DMS79 treated with DMSO at 0.1 percent for 48 hours (cell line): ENCODE data around the gene WNT11.

ENCODE experiments used
- DNase-seq: peaks from one replicate; lab custom pipeline; 2025; lab: John Stamatoyannopoulos, UW

WNT11 gene

DNA sequence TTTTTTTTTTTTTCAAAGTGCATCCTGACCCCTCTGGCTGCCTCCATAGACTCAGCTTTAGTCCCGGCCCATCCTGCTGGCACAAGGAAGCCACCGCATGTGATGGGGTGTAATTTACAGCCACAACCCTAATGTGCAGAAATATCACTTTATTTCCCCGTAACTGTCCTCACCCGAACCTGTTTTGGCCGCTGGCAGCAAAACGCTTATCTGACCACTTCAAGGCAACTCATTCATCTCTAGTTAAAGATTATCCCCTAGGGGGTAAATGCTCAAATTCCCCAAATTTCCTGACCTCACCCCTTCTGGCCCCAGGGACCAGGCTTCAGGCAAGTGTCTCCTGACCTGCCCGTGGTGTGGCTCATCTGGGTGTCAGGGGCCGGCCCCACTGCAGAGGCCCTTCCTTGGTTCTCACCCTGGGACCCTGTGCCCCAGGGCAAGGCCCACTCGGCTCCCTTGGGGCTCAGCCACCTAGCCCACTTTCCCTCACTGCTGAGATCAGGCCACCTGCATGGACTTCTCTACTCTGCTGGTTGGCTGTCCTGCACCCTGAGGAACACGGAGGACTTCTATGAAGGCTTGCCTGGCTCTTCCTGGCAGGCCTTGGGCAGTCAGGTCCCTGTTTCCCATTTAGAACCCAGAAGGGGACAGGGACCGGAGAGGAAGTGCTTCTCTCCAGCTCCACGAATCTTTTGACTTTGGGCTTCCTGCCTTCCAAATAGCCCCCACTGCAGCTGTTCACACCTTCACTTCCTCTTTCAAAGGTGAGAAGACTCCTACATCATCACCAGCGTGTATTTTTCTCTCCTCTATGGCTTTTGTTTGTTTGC, 53.3 kb downstream of the WNT11 start:
- no peak for DNase-seq

DNA sequence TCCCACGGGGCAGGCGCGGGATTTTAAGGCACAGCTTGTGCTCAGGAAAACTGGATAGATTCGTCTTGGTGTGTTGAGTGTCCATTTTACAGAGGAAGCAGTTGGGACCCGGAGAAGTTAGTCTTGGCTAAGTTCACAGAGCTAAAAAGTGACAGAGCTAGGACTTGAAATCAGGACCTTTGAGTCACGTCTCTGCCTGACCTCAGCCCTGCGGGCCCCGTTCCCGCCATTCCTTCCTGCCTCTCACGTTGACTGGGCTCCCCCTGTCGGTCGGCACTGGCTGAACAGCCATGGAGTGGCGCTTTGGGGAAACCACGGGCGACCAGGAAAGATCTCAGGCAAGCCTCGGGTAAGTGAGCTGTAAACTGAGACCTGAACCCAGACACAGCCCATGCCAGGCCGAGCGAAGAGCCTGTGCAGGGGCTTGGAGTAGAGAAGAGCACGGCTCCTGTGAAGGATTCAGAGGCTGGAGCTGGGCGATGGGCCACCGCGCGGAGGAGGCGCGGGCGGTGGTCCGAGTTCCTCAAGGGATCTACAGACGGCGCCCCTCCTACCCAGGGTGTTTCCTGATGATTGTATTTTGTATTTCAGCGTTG, 54.1 kb downstream of the WNT11 start:
- DNase-seq = no peak

DNA sequence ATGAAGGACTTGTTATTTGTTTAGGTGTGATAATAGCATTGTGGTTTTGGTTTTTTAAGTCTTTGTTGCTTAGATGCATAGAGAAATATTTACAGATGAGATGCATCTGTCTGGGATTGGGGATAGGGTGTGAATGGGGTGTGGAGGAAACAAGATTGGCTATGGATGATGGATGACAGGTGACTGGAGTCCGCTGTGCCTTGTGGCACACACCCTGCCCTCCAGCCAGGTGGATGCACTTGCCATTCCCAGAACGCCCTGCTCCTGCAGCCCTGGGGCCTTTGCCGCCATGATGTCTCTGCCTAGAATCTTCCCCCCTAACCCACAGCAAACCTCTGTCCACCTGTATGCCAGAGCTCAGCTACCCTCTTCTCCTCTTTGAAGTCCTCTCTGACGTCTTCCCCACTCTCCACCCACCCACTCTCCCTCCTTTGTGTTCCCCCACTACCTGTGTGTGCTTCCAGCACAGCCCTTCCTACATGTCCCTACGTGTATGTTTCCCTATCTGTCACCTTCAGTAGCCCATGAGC, 54.7 kb downstream of the WNT11 start:
- DNase-seq = peak; percentile 36

DNA sequence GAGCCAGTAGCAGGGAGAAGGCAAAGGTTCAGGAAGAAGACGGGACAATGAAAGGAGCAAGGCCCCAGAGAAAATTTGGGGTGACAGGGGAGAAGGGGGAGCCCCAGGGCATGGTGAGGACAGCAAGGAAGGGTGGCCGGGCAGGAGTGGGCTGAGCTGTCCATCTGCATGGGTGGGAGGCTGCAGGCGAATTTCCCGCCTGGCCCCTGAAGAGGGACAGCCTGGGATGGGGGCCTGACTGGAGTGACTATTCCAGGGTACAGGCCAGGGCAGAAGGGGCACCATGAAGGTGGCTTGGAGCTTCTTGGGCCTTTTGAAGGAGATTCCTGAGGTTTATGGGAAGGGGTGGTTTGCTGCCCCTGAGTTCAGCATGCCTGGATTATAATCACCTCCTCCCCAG, 56.2 kb downstream of the WNT11 start:
- no peak for DNase-seq

DNA sequence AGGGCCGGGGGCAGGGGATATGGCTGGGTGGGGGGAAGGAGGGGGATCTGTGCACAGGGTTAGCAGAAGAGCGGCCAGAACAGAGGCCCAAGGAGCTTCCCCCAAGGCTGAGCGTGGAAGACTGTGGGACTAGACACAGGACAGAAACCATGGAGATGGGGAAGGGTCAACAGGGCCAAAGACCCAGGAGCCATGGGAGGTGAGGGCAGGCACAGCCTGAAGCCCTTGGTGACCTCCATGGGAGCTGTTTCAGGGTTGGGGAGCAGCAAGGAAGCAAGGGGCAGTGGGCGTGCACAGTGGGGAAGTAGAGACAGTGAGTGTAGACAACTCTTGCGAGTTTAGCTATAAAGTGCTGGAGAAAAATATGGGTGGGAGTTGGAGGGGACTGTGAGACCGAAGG, 56.6 kb downstream of the WNT11 start:
- DNase-seq = no peak

DNA sequence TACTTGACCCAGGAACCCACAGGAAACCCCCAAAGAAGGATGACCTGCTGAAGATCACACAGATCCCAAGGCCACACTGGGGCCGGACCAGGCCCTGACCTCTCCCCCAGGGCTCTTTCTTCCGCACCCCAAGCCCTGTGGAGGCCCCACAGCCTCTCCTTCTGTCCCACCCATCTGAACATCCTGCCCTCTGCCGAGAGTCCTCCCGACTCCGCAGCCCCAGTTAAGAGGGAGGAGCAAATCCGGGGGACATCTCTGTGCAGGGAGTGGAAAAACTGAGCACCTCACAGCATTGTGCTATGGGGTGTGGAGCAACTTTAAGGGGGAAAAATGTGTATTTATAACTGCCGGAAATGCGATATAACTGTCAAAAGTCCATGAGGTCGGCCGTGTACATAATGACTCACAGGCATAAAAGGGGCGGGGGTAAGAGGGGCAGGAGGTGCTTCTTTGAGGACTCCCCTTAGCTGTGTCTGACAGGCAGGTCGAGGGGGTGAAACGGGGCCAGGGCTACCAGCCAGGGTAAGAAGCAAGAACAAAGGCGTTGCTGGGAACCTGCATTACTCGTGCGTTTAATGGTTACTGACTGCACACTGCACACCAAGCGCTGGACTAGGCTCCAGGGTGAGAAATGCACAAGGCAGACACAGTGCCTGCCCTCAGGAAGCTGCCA, 57.2 kb downstream of the WNT11 start:
- DNase-seq = no peak

DNA sequence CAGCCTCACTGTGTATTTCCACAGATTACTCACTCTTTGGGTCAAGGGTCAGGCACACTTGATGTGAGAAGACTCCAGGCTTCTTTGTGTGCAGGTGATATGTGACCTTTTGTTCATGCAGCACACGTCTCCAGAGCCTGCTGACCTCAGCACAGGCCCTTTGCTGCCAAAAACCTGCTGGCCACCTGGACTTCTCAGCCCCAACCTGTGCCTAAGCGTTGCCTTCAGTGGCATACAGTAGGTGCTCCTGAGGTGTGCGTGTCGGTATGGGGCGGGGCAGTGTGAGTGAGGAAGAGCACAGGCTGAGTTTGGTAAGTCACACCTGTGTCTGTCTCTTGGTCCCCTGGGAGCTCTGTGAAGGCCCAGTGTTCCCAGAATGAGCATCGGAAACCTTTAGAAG, 58.1 kb downstream of the WNT11 start:
- no peak for DNase-seq

DNA sequence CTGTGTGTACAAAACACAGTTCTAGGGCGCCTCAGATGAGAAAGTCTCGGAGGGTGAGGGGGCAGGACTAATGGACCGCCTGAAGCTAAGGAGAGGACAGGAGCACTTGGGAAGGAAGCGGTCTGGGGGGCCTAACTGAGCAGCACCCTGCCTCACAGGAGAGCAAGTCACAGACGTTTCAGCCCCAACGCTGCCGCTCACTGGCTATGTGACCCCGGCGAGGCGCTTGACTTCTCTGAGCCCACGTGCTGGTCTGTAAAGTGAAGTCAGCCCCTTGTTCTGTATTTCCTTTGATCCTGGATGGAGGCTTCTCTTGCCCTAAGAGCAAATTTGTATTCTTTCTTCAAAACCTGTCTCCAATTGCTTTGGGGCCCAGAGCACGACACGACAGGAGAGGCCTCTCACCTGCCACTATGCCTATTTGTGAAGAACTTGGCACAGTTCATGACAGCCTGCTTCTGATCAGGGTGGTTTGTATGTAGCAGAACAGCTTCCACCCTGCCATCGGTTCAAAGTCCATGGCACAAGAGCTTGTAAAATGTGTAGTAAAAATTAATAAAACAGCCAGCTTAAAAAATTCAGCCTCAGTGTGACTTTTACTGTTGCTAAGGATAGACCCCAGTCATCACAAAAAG, 59.1 kb downstream of the WNT11 start:
- DNase-seq = no peak

DNA sequence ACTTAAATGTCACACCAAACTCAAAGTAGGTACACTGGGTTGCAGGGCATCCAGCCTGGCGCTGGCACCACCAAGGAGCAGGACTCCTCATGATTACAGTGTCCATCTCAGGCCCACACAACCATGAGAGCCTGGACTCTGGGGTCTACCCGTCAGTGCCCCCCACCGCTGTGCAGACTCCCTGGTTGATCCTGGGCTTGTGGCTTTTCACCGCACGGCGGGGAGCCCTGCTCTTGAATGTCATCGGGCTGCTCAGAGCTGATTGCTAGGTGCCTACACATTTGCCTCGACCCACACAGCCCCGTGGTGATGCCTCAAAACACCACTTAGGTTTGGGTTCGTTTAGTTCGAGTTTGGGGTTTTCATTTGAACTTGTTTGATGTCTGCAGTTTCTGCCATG, 63.0 kb downstream of the WNT11 start:
- no peak for DNase-seq

DNA sequence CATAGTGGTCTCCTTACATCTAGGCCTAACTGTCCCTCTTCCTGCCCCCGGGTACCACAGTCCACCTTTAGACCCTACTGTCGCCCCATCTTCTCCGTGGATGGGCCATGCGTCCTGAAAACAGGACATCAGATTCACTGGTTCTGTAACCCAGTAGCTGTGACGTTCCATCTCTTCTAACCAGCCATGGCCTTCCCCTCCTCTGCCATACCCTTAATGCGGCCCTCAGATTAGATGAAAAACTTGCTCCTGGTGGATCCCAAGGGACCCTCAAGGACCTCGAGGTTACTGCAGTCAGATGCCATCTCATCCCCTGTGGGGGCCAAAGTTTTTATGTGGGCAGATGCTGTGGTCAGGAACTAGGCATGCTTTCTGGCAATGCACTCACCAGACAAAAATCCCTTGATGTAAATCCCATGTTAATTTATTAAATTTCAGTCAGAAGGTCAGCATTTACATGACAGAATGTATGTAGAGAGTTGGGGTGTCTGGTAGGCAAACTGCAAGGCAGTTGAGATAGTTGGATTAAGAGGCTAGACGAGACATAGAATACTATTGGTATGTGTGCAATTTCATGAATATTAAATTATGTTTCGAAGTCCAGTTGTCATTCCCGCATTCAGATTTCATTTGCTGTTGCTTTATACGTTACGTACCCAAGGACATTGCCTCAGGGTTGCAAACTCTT, 64.3 kb downstream of the WNT11 start:
- no peak for DNase-seq

DNA sequence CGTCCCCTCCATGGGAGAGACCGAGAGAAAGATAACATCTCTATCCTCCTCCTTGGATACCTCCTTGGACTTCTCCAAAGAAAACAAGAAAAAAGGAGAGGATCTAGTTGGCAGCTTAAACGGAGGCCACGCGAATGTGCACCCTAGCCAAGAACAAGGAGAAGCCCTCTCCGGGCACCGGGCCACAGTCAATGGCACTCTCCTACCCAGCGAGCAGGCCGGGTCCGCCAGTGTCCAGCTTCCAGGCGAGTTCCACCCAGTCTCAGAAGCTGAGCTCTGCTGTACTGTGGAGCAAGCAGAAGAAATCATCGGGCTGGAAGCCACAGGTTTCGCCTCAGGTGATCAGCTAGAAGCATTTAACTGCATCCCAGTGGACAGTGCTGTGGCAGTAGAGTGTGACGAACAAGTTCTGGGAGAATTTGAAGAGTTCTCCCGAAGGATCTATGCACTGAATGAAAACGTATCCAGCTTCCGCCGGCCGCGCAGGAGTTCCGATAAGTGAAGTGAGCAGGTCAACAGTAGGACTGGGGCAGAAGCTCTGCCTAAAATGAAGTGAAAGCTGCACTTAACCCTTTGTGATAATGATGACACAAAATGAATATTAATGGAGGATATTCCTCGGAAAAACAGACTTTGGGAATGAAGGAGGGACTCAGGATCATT, 65.3 kb downstream of the WNT11 start:
- no peak for DNase-seq

DNA sequence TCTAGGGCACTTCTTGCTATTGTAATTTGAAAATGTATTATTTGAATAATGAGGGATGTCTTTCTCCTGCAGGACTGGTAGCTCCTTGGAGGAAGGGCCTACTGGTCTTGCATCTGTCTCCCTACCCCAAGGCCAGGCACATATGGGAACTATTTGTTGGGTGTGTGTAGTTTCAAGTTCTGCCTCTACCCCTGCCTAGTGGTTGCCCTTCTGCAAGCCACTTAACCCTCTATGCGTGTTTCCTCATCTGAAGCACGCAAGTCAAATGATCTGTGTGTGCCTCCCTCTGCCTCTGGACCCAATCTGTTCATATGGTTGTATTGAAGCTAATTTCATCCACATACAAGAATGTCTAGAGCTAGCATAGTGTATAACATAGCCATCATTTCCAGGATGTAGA, 67.0 kb downstream of the WNT11 start:
- DNase-seq = no peak
